ENCODE data around the gene SNRPD2.
"Not testable (repeated sequence)": the region's sequence is repeated elsewhere in the genome, so short reads cannot be mapped to it uniquely, and the experiment has no call there.

SNRPD2 gene

DNA sequence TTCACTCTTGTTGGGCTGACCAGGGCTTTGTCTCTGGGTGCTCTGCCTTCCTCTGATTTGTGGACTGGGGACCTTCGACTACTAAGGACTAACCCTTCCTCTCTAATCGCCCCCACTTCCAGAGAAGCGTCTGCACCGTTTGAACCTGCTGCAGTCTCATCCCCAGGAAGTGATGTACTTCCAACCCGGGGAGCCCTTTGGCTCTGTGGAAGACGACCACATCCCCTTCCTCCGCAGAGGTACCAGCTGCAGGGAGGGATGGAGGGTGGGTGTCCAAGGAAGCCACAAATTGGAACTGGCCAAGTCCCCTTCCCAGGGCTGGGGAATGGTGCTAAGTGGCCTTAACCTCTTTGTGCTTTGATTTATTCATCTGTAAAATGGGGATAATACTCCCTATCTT, 9.9 kb upstream of the SNRPD2 start:
- no peak for DNase-seq

DNA sequence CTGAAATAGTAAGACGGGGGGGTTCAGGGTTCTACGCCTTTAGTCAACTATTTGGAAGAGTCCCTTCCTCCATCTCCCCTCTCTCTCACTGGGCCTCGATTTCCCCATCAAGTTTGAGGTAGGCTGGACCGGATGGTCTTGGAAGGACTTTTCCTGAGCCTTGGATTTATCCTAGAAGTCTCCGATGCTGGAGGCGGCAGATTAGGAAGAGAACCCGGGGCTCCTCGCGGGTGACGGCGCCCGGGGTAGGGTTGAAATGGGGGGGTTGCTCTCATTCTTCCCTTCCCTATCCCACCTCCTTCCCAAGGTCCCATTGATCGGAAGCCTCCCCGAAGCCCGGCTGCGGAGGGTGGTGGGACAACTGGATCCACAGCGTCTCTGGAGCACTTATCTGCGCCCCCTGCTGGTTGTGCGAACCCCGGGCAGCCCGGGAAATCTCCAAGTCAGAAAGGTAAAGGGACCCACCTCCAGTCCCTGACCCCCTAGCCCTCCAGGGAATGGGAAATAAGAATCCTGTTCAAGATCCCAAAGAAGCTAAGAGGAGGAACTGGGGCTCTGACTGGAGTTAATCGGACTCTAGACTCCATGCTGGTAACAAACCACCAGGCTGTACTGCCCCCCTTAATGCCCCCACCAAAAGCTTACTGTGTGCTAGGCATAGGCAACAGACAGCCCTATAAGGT, 1.5 kb upstream of the SNRPD2 start:
- peak; percentile 62 for DNase-seq

DNA sequence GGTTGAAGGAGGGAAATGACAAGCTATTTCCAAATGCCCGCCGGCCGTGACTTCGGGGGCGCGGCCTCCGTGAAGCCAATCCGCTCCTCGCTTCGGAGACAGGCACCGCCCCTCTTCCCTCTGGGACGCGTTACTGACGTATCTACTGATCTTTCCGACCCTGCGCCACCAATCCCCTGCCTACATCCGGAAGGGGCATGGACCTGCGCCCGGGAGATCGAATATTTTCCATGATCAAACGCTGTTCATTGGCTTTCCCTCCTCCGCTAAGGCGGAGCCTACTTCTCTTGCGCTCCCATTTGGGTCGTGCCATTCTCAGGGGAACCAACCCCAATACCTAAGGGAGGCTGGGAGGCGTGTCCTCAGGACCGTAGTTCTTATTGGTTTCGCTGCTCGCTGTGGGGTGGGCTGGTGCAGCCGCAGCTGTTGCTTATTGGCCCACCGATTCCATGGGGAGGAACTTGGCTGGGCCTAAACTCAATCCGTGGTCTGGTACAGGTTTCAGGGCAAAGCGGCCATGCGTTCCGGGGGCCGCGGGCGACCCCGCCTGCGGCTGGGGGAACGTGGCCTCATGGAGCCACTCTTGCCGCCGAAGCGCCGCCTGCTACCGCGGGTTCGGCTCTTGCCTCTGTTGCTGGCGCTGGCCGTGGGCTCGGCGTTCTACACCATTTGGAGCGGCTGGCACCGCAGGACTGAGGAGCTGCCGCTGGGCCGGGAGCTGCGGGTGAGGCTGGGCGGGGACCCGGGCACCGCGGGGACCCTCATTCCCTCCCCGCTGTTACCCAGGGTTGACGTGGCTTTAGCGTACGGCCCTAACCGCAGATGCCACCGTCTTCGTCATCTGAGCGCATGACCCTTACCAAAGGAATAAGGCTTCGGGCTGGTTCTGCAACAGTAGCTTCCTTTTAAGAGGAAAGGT, 693 bp upstream of the SNRPD2 start, which contains the start of gene QPCTL:
TSS of gene QPCTL (plus strand) at position 480 of the 919 bp plus-strand sequence. CDS start at position 518, 38 bp downstream.
- DNase-seq = peak; percentile 100

DNA sequence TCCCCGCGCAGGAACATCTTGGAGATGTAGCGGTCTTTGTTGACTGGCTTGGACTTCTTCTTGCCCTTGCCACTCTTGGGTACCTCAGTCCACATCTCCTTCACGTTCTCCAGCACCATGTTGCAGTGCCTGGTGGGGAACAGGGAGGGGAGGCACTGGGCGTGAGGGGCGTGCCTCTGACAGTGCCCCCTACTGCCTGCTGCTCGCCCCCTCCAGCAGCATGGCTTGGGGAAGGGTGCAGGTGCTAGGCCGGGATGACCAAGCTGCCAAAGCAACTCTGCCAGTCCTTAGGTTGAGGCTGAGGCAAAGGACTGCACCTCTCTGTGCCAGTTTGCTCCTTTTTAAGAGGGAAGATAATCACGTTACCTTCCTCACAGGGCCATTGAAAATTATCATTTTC, 4.2 kb downstream of the SNRPD2 start:
- DNase-seq = no peak

DNA sequence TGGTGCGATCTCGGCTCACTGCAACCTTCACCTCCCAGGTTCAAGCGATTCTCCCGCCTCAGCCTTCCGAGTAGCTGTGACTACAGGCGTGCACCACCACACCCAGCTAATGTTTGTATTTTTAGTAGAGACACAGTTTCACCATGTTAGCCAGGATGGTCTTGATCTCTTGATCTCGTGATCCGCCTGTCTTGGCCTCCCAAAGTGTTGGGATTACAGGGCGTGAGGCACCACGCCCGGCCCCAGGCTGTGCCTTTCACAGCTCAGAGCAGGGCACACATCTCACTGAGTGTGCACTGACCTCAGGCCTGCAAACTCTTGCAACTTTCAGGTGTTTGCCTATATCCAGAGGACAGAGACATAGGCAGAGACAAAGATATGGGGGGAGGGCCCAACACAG, 6.7 kb downstream of the SNRPD2 start:
- not testable (repeated sequence) for DNase-seq

DNA sequence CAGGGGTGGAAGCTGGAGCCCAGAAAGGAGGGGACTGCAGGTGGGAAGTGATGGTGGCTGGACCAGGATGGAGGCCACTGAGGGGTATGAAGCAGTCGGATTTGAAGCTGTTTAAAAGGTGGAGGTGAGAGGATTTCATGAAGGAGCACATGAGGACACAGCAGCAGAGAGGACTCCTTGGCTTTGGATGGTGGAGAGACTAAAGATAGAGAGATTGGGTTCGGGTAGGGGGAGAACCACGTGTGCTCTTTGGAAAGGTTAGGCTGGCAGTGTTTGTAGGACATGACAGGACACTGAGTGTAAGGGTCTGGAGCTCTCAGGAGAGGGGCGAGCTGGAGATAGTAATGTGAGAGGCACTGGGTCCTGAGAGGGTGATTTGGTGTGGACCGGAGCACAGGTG, 8.8 kb downstream of the SNRPD2 start:
- DNase-seq = no peak

DNA sequence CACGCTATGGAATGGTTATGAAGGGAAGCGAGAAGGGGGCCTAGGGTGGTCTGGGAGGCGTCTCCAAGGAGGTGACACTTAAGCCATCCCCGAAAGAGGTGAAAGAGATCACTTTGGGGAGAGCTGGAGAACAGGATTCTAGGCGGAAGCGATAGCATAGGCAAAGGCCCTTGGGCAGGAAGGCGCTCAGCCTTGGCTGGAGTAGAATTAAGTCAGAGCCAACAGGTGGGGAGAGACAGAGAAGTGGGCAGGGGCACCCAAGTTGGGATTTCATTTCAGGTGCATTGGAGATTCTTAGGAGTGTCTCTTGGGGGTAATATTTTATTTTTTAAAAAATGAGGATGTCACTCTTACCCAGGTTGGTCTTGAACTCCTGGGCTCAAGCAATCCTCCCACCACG, 9.6 kb downstream of the SNRPD2 start:
- no peak for DNase-seq

DNA sequence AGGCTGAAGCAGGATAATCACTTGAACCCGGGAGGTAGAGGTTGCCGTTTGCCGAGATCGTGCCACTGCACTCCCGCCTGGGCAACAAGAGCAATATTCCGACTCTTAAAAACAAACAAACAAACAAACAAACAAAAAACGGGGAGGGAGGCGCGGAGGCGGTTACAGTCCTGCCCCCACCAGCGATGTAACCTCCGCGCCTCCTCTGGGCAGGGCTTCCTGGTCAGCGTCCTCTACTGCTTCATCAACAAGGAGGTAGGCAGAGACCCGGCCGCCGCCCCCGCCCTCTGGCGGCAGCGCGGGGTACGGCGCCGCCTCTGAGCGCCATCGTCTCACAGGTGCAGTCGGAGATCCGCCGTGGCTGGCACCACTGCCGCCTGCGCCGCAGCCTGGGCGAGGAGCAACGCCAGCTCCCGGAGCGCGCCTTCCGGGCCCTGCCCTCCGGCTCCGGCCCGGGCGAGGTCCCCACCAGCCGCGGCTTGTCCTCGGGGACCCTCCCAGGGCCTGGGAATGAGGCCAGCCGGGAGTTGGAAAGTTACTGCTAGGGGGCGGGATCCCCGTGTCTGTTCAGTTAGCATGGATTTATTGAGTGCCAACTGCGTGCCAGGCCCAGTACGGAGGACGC, 10.2 kb downstream of the SNRPD2 start:
- DNase-seq = peak; percentile 66

DNA sequence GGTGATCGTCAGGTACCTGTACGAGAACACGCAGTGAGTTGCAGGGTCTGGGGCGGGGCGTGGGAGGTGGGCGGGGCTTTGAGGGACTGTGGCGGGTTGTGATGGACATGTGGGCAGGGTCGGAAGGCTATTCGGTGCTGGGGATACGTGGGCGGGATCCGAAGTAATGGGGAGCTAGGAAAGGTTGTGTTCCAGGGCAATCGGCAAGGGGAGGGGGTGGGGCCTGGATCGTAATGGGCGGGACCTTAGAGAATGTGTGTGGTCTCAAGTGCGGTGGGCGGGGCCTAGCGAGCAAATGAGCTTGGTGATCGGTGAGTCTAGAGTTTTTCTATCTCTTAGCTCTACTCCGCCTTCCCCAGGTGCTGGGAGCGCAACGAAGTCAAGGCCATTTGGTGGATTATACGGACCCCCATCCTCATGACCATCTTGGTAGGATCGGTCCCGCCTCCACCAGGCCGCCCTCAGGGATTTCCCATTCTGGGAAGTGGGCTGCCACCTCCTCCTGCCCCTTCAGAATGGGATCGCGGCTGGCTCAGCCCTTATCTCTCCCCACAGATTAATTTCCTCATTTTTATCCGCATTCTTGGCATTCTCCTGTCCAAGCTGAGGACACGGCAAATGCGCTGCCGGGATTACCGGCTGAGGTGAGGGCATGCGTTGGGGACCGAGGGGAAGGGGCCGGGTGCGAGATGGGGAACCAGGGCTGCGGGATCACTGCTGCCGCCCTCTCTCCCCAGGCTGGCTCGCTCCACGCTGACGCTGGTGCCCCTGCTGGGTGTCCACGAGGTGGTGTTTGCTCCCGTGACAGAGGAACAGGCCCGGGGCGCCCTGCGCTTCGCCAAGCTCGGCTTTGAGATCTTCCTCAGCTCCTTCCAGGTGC, 14.2 kb downstream of the SNRPD2 start:
- peak; percentile 64 for DNase-seq

DNA sequence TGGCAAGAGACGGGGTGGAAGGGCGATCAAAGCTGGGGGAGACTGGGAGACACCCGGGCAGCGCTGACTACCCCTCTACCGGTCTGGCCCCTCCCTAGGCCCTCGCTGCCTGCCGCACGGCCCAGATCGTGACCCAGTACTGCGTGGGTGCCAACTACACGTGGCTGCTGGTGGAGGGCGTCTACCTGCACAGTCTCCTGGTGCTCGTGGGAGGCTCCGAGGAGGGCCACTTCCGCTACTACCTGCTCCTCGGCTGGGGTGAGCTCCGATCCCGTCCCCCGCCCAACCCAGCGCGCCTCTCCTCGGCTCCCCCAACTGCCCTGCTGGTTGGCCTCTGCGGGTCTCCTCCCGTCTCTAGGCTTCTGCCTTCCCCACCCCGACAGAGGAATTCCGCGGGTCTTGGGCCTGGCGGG, 14.9 kb downstream of the SNRPD2 start:
- no peak for DNase-seq

DNA sequence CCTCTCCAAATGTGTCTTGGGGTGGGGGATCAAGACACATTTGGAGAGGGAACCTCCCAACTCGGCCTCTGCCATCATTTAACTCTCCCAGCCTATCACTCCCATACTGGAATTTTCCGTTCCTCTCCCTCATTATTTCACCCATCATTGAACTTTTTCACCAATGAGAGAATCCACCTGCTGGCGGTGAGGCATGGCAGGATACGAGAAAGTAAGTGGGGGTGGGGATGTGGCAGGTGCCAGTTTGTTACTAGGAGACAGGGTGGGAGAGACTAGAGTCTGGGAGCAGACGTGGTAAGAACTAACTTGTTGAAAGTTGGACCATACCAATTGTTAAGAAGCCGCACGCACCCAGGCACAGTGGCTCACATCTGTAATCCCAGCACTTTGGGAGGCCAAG, 16.8 kb downstream of the SNRPD2 start:
- no peak for DNase-seq

DNA sequence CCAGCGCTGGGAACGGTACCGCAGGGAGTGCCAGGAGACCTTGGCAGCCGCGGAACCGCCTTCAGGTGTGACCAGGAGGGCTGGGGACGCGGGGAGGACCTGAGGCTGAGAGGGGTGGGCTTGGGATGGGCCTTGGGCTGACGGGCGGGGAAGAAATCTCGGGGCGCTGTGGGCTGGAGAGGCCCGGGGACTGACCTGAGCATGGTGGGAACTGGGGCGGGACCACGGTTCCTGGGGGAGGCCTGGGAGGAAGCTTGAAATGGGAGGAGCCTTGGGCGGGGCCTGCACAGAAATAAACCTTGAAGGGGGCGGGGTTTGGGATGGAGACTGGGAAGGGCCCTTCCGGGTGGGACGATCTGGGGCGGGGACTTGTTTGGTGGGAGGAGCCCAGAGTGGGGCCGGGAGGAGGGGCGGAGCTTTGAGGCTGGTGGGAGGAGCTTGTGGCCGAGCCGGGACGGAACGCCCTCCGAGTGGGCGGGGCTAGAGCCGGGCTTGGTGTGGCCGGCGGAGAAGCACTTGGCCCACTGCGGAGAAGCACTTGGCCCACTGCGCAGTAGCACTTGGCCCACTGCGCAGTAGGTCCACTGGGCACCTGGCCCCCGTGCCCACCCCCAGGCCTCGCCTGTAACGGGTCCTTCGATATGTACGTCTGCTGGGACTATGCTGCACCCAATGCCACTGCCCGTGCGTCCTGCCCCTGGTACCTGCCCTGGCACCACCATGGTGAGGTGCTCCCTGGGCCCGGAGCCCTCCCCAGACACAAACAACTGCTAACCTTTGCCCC, 20.9 kb downstream of the SNRPD2 start:
- peak; percentile 57 for DNase-seq

DNA sequence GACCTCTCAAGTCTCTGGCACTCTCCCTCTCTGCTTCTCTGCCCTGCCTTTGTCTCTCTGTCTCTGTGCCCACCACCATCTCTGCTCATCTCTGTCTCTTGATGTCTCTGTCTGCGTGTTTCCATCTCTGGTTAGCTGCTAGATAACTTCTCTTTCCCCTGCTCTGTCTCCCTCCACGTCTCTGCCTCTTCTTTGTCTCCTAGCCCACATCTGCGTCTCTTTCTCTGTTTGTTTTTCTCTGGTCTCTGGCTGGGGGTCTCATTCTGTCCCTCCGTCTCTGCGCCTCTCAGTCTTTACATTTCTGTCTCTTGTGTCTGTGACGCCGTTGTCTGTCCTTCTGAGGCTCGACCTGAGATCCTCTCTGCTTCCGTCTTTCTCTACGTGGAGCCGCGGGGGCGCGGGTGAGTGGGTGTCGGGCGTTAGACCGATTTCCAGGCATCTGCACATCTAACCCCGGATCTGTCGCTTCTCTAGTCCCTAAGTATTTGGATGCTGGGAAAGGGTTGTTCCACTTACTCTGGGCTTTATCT, 23.3 kb downstream of the SNRPD2 start:
- DNase-seq = no peak

DNA sequence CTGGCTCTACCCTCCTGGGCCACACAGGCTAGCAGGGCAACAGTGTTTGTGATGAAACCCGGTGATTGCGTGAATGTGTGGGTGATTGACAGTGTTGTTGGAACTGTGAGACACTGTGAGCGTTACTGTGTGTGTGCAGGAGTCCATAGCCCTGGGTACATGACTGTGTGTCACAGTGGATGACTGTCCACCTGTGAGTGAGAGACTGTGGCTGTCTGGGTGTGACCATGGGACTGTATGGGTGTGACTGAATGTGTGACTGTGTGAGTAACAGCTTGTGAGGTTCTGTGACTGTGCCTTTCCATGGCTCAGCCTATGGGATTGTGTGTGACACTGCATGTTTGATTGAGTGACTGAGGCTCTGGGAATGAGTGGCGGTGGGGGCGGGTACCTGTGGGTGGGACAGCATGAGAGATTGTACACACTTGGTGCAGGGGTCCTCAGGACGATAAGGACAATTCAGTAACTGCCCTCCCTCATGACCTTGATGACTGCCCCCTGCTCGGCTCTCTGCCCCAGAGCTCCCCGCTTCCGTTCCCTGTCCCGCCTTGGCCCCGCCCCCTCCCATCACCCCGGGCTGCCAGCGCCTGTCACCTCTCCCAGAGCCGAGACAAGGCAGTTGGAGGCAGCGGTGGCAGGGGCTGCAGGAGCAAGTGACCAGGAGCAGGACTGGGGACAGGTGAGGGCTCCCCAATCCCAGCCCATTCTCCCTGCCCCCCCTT, 24.0 kb downstream of the SNRPD2 start, which contains the start of gene GIPR:
TSS of gene GIPR (plus strand) at position 602 of the 722 bp plus-strand sequence. CDS start 1,300 bp downstream, outside the sequence.
- no peak for DNase-seq

DNA sequence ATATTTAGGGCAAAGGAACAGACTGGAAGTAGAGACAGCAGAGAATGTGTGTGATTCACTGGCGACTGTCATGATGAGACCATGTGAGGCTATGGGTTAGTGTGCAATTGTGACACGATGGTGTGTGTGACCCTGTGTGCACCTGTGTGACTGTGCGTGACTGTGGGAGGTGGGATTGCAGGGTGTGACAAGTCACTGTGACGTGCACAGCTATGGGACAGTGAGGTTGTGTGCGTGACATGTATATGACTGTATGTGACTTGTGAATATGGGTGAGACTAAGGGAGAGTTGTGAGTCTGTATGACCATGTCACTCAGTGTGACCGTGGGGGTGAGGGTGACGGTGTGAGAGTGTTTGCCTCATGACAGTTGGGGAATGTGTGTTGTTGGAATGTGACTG, 27.2 kb downstream of the SNRPD2 start:
- DNase-seq = no peak

DNA sequence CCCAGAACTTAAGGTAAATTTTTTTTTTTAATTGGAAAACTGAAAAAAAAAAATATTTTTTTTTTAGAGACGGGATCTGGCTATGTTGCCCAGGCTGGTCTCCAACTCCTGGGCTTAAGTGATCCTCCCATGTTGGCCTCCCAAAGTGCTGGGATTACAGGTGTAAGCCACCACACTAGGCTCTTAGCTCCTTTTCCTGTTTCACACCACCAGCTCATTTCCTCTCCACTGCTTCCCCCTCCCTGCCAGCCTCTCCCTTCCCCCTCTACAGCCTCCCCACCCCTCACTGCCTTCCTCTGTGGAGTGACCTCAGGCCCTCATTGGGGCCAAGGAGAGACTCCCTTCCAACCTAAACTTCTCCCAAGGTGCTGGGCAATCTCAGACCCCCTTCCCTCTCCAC, 28.0 kb downstream of the SNRPD2 start:
- no peak for DNase-seq

DNA sequence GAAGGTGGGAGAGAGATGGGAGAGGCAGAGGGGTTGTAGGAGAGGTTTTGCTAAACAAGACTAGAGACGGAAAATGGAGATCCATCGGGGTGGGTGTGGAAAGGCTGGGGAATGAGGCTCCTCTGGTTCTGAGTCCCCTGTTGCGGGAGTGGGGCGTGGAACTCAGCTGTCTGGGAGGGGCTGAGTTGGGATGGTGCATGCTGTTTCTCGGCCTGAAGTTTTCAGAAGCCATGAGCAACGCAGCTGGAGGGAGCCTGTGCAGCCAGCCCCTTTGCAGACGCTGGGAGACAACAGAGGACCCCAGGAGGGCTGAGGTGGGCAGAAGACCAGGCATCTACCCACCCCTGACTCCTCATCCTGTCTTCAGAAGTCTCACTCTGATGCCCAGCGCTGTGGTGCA, 31.1 kb downstream of the SNRPD2 start:
- no peak for DNase-seq

DNA sequence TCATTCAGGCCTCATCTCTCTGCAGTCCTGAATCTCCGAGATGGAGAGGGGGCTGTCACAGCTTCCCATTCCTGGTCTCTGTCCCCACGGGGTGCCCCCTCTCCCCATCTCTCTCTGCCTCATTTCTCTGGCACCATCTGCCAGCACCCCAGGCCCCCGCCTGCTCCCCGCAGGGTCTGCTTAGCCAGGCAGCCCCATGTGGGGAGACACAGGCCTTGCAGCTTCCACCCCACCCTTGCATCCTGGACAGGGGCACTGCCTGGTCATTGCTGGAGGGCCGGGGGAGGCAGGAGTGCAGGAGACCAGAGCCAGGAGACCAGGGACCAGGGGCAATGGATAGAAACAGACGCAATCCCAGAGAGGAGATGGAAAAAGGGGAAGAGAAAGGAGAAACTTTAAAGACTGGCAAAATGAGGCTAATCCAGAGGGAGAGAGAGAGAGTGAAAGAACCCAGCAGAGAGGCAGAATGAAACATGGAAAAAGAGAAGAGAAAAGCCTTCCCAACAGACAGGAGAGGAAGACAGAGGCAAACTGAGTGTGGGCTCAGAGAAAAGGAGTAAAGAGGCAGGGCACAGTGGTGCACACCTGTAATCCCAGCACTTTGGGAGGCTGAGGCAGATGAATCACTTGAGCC, 32.5 kb downstream of the SNRPD2 start:
- DNase-seq = no peak

DNA sequence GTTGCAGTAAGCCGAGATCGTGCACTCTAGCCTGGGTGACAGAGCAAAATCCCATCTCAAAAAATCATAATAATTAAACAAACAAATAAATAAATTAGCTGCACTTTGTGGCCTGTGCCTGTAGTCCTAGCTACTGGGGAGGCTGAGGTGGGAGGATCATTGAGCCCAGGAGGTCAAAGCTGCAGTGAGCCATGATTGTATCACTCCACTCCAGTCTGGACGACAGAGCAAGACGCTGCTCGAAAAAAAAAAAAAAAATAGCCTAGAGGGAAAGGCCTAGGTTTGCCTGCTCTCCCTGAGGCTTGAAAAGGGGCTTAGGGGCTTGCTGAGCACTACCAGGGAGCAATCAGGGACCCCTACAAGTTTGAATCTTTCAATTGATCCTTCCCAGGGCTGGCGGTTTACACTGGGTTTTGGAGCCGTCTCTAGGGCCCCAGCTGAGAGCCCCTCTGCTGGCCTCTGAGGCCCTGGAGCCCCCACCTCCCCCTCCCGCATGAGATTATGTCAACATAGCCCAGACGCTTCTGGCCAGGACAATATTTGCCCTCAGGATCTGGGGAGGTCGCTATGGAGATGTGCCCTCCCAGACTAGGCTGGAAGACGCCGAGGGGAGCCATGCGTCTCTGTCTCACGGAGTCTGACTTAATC, 34.1 kb downstream of the SNRPD2 start:
- no peak for DNase-seq

Data from fibroblast of skin of abdomen (primary cell).